Measurements from ENCODE around the gene SPACA9.

DNA sequence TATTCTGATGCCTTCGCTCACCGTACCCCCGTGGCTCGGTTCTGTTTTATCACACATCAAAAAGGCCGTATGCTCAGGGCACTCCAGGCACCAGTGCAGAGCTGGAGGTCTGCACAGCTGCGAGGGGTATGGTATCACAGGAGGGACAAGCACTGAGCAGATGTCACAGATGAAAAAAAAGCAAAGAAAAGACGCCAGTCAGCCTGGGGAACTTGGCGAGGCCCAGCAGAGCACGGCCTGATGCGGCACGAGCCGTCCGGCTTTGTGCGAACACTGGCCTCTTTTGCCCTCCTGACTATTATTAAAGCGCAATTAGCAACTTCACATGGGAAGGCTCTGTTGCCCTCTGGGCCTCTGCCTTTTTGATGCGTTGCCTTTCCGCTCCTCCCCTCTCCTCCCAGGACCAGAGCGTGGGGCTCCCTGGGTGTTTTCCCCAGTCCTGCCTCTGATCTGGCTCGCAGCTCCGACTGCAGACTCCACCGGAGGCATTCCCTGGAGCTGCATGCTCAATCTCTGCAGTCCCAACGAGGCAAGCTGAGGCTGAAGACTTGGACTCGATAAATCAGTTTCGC lies 45.1 kb upstream of the SPACA9 start:
- TF ChIP-seq, protein P1, sequence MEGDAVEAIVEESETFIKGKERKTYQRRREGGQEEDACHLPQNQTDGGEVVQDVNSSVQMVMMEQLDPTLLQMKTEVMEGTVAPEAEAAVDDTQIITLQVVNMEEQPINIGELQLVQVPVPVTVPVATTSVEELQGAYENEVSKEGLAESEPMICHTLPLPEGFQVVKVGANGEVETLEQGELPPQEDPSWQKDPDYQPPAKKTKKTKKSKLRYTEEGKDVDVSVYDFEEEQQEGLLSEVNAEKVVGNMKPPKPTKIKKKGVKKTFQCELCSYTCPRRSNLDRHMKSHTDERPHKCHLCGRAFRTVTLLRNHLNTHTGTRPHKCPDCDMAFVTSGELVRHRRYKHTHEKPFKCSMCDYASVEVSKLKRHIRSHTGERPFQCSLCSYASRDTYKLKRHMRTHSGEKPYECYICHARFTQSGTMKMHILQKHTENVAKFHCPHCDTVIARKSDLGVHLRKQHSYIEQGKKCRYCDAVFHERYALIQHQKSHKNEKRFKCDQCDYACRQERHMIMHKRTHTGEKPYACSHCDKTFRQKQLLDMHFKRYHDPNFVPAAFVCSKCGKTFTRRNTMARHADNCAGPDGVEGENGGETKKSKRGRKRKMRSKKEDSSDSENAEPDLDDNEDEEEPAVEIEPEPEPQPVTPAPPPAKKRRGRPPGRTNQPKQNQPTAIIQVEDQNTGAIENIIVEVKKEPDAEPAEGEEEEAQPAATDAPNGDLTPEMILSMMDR (IDR thresholded peaks at IDR 0.05) = no peak
- TF ChIP-seq POLR2A (IDR thresholded peaks at IDR 0.05) = no peak

Measured in adrenal gland (tissue), 5 donors.